Adrenal gland (tissue), 5 donors: ENCODE results near the gene TTC39B.

Source experiments
- CTCF ChIP-seq, 6 experiments: fragments of 450-650 bp in 4 of 6; fragments of 200-600 bp in 2 of 6; sonication (generic) in 1 of 6; IDR thresholded peaks; 1 replicate in 5 of 6; 2 replicates in 1 of 6; pipeline versions ENCODE4 v1.5.1 to v1.8.0; 2016 to 2021; ENCODE audit warnings: antibody characterized with exemption in 6 of 6, mild to moderate bottlenecking in 2 of 6, moderate library complexity in 1 of 6
- POLR2A ChIP-seq, 2 donors: fragments of 450-650 bp; IDR thresholded peaks; one replicate each; pipeline ENCODE4 v1.6.1; 2017; ENCODE audit warnings: antibody characterized with exemption in 2 of 2, mild to moderate bottlenecking in 2 of 2, moderate library complexity in 1 of 2
- donor health status: DM: no; HTN: no; CAD: no.

DNA sequence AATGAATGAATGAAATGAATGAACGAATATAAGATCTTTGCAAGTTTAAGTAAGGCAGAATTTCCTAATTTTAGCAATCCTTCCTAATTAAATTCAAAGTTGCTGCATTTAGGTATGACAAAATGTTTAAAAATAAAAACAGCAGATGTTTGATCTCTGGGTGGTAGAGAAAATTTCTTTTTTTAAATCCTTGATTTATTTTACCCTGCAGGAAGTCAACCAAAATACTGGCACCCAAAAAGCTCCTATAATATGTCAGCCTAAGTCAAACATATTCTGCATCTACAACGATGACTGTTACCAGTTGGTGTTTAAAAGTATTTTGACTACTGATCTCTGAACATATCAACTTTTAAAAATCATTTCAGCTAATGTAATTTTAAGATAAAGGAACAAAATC is 58.4 kb downstream of the TTC39B start:
- TF ChIP-seq CTCF (IDR thresholded peaks at IDR 0.05) (no peak), POLR2A (IDR thresholded peaks at IDR 0.05) (no peak)
